Measurements from ENCODE around the gene AFF3. TPM values are rescaled to one million over a fixed set of nuclear protein-coding genes. Genes with fewer than 3 reads are reported as not detected.

The AFF3 gene
- total RNA-seq, 1 experiment from 2014 or later: 0.42 TPM

DNA sequence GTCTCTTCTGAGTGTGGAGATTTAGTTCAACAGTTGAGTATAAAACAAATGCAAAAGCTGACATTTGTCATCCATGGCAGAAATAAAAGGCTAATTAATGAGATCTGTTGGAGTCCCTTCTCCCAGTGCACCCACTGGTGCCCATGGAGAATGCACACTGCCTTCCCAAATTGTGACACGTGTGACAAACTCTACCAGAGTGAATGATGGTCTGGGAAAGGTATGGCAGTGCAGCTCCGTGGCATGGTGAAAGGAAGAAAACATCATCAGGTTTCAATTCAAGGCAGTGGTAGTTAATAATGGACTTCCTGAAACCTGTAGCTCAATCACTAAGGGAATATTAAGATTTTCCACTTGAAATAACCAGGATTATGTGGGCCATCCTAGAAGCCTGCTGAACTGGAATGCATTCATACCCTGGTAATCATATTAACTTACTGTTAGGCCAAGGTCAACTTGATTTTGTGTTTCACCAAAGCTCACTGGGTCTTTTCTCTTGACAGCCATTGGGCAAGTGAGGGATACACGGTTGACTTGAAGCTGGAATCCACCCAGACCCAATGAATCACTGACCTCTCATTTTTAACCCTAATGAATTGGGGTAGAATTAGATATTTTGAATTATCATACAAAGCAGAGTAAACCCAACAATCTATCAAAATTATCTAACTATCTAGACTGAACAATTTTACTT, 167.6 kb downstream of the AFF3 start:
- Mint-ChIP-seq H3K27ac (ENCODE audit: low read depth, unreplicated experiment) (peak overlapping the region; percentile 31), H3K9me3 (ENCODE audit: unreplicated experiment) (no peaks in the 10 kb centered on the region), H3K36me3 (ENCODE audit: insufficient read depth, unreplicated experiment) (no peaks in the 10 kb centered on the region), H3K4me1 (ENCODE audit: insufficient read depth, unreplicated experiment) (peaks cover 38% of the 10 kb centered on the region), H3K4me3 (ENCODE audit: unreplicated experiment) (no peak overlapping the region), H3K27me3 (ENCODE audit: insufficient read depth, unreplicated experiment) (no peaks in the 10 kb centered on the region)
- CTCF ChIA-PET: interaction anchor here (0.5 to 0.6 kb wide), 3 partner anchors 68 to 1171 kb away, joined by 3 to 4 read pairs (median 3); no protein-coding TSS in a partner anchor
- BruUV-seq (replicated peaks): no TSS peak
- POLR2A ChIA-PET: no interaction called here
- peak; percentile 61 for DNase-seq (ENCODE audit: unreplicated experiment)
- TF ChIP-seq, protein P1, sequence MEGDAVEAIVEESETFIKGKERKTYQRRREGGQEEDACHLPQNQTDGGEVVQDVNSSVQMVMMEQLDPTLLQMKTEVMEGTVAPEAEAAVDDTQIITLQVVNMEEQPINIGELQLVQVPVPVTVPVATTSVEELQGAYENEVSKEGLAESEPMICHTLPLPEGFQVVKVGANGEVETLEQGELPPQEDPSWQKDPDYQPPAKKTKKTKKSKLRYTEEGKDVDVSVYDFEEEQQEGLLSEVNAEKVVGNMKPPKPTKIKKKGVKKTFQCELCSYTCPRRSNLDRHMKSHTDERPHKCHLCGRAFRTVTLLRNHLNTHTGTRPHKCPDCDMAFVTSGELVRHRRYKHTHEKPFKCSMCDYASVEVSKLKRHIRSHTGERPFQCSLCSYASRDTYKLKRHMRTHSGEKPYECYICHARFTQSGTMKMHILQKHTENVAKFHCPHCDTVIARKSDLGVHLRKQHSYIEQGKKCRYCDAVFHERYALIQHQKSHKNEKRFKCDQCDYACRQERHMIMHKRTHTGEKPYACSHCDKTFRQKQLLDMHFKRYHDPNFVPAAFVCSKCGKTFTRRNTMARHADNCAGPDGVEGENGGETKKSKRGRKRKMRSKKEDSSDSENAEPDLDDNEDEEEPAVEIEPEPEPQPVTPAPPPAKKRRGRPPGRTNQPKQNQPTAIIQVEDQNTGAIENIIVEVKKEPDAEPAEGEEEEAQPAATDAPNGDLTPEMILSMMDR (IDR thresholded peaks at IDR 0.05; ENCODE audit: unreplicated experiment): no peak
- intact Hi-C loops (cut with micrococcal nuclease): loop anchor here (10.0 kb wide), 1 partner anchor 90 kb away; no protein-coding TSS in a partner anchor

DNA sequence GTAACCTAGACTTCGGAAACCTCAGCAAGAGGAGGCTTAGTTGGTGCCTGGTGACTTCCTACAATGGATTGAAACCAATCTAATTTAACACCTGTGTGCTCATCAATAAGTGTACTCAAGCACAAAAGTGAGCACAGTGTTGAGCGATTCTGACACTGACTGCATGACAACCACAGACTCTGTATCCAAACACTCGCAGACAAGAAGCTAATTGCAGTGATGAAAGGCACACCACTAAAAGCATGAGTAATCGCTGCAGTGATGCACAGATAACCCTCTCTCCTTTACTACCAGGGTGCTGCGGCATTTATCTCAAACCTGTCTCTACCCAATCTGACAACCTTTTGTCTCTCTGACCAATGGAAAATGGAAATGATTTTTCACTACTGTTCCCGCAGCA, 168.1 kb downstream of the AFF3 start:
- Mint-ChIP-seq H3K36me3 (ENCODE audit: insufficient read depth, unreplicated experiment) (no peaks in the 10 kb centered on the region), H3K4me3 (ENCODE audit: unreplicated experiment) (no peak overlapping the region), H3K4me1 (ENCODE audit: insufficient read depth, unreplicated experiment) (peaks cover 38% of the 10 kb centered on the region), H3K9me3 (ENCODE audit: unreplicated experiment) (no peaks in the 10 kb centered on the region), H3K27ac (ENCODE audit: low read depth, unreplicated experiment) (no peak overlapping the region), H3K27me3 (ENCODE audit: insufficient read depth, unreplicated experiment) (no peaks in the 10 kb centered on the region)
- POLR2A ChIA-PET: no interaction called here
- intact Hi-C loops (cut with micrococcal nuclease): loop anchor here (10.0 kb wide), 1 partner anchor 89 kb away; no protein-coding TSS in a partner anchor
- BruUV-seq (replicated peaks): no TSS peak
- CTCF ChIA-PET: no interaction called here
- TF ChIP-seq, protein P1 (IDR thresholded peaks at IDR 0.05; ENCODE audit: unreplicated experiment): no peak
- DNase-seq (ENCODE audit: unreplicated experiment): peak; percentile 40

DNA sequence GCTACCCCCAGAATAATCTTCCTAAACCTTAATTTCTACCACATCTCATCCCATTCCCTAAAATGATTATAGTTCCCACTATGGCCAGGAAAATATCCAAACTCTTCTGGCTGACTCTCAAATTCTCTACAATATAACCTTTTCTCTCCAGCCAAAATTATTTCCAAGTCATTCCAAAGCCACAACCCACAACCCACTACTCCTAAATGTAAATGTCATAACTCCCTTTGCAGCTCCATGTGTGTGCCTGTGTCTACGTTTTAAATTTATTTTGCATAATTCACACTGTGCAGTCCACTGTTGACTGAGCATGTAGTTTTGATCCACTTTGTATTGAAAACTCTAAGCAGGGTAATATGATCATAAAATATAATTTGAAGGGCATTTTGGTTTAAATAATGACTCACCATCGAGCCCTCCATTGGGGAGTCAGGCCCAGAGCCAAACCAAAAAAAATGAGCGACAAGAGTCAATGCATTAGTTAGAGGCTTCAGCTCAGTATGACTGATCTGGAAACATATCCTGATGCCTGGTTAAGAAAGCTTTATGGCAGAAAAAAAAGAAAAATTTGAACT, 171.0 kb downstream of the AFF3 start:
- intact Hi-C loops (cut with micrococcal nuclease): loop anchor here (10.0 kb wide), 1 partner anchor 87 kb away; no protein-coding TSS in a partner anchor
- BruUV-seq (replicated peaks): no TSS peak
- POLR2A ChIA-PET: no interaction called here
- no peak overlapping the region for H3K4me3 Mint-ChIP-seq (ENCODE audit: unreplicated experiment)
- DNase-seq (ENCODE audit: unreplicated experiment): peak; percentile 20
- TF ChIP-seq, protein P1 (IDR thresholded peaks at IDR 0.05; ENCODE audit: unreplicated experiment): no peak
- peaks cover 31% of the 10 kb centered on the region for H3K4me1 Mint-ChIP-seq (ENCODE audit: insufficient read depth, unreplicated experiment)
- CTCF ChIA-PET: no interaction called here
- H3K27ac Mint-ChIP-seq (ENCODE audit: low read depth, unreplicated experiment): no peak overlapping the region
- no peaks in the 10 kb centered on the region for H3K36me3 Mint-ChIP-seq (ENCODE audit: insufficient read depth, unreplicated experiment)
- H3K9me3 Mint-ChIP-seq (ENCODE audit: unreplicated experiment): no peaks in the 10 kb centered on the region
- H3K27me3 Mint-ChIP-seq (ENCODE audit: insufficient read depth, unreplicated experiment): no peaks in the 10 kb centered on the region

- peak; percentile 11 for DNase-seq (ENCODE audit: unreplicated experiment)
- no peak overlapping the region for H3K27ac Mint-ChIP-seq (ENCODE audit: low read depth, unreplicated experiment)
- CTCF ChIA-PET: no interaction called here
Observed at GRCh38 chr2:99970292-99970868, 172.0 kb downstream of the AFF3 start.

More at GRCh38 chr2:99970292-99970868, 172.0 kb downstream of the AFF3 start:
- Mint-ChIP-seq H3K36me3 (ENCODE audit: insufficient read depth, unreplicated experiment) (no peaks in the 10 kb centered on the region), H3K4me1 (ENCODE audit: insufficient read depth, unreplicated experiment) (peaks cover 28% of the 10 kb centered on the region), H3K9me3 (ENCODE audit: unreplicated experiment) (no peaks in the 10 kb centered on the region), H3K27me3 (ENCODE audit: insufficient read depth, unreplicated experiment) (no peaks in the 10 kb centered on the region), H3K4me3 (ENCODE audit: unreplicated experiment) (no peak overlapping the region)
- no TSS peak for BruUV-seq (replicated peaks)
- POLR2A ChIA-PET: no interaction called here
- intact Hi-C loops (cut with micrococcal nuclease): loop anchor here (10.0 kb wide), 1 partner anchor 86 kb away; no protein-coding TSS in a partner anchor
- TF ChIP-seq, protein P1 (IDR thresholded peaks at IDR 0.05; ENCODE audit: unreplicated experiment): no peak
